Measurements from ENCODE around the gene ABCC11.

DNA sequence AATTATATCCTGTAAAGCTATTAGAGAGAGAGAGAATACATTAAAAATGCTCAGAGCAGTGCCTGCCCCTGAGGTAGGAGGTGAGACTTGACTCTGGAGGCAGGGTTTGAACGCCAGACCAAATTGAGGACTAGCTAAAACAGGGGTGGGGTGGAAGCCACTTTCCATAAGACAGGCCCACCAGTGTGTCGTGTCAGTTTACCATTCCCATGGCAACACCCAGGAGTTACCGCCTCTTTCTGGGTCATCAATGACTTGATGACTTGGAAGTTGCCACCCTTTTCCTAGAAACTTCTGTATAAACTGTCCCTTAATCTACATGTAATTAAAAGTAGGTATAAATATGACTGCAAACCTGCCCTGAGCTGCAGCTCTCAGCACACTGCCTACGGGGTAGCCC, 59.6 kb downstream of the ABCC11 start:
- TF ChIP-seq POLR2A (IDR thresholded peaks at IDR 0.05; ENCODE audit: low read length) (no peak), GATA1 (IDR thresholded peaks at IDR 0.05; ENCODE audit: low read depth, low read length) (no peak)

All from erythroblast (primary cell).